Suprapubic skin (tissue), 4 donors: ENCODE data around the gene EIF3B. TPM values are rescaled to one million over a fixed set of nuclear protein-coding genes. Genes with fewer than 3 reads are reported as not detected.
"Not testable (repeated sequence)": the region's sequence is repeated elsewhere in the genome, so short reads cannot be mapped to it uniquely, and the experiment has no call there.

Experiments used
- DNase-seq, 2 donors: peaks; one replicate each; pipeline ENCODE4 v3.0.0-alpha.2; 2019; ENCODE audit warnings: low spot score in 2 of 2
- H3K27ac ChIP-seq: fragments of 200-600 bp; sonication (generic); one replicate; pipeline ENCODE4 v1.5.1; 2019
- H3K27me3 ChIP-seq: fragments of 200-600 bp; sonication (generic); one replicate; pipeline ENCODE4 v1.5.1; 2019
- H3K36me3 ChIP-seq: fragments of 200-600 bp; sonication (generic); one replicate; pipeline ENCODE4 v1.5.1; 2019
- H3K4me1 ChIP-seq: fragments of 200-600 bp; sonication (generic); one replicate; pipeline ENCODE4 v1.5.1; 2019
- H3K4me3 ChIP-seq: fragments of 200-600 bp; sonication (generic); one replicate; pipeline ENCODE4 v1.5.1; 2019; ENCODE audit warnings: mild to moderate bottlenecking
- H3K9me3 ChIP-seq: fragments of 200-600 bp; sonication (generic); one replicate; pipeline ENCODE4 v1.5.1; 2019
- CTCF ChIP-seq, 2 donors: fragments of 200-600 bp in 1 of 2; fragments of 450-650 bp in 1 of 2; sonication (generic) in 1 of 2; IDR thresholded peaks; one replicate each; pipeline ENCODE4 v1.5.1; 2016 to 2019; ENCODE audit warnings: antibody characterized with exemption in 2 of 2, mild to moderate bottlenecking in 1 of 2, moderate library complexity in 1 of 2
- EP300 ChIP-seq: sonication (generic); formaldehyde crosslinking; IDR thresholded peaks from one replicate; pipeline ENCODE4 v1.6.1; 2017; ENCODE audit warnings: antibody characterized with exemption
- POLR2A ChIP-seq, 2 donors: fragments of 450-650 bp; IDR thresholded peaks; one replicate each; pipeline ENCODE4 v1.6.1; 2017; ENCODE audit warnings: antibody characterized with exemption in 2 of 2, mild to moderate bottlenecking in 2 of 2, moderate library complexity in 2 of 2
- POLR2AphosphoS5 ChIP-seq, 3 donors: sonication (generic); formaldehyde crosslinking; IDR thresholded peaks; one replicate each; pipeline ENCODE4 v1.6.1; 2017; ENCODE audit warnings: antibody characterized with exemption in 3 of 3
- WGBS: methylation state at CpG from one replicate; pipeline ENCODE4 v1.1.5; 2018; 5-methylcytosine and 5-hydroxymethylcytosine counted together
- total RNA-seq, 4 donors: library from RNA; depleted of rRNA; stranded (reverse); fragments of >200 nt; gene quantifications; one replicate each; pipeline ENCODE4 v1.1.0, GENCODE V29; 2016

EIF3B gene
- total RNA-seq, 4 donors from 2014 or later = 136 to 158 (median 139) TPM

DNA sequence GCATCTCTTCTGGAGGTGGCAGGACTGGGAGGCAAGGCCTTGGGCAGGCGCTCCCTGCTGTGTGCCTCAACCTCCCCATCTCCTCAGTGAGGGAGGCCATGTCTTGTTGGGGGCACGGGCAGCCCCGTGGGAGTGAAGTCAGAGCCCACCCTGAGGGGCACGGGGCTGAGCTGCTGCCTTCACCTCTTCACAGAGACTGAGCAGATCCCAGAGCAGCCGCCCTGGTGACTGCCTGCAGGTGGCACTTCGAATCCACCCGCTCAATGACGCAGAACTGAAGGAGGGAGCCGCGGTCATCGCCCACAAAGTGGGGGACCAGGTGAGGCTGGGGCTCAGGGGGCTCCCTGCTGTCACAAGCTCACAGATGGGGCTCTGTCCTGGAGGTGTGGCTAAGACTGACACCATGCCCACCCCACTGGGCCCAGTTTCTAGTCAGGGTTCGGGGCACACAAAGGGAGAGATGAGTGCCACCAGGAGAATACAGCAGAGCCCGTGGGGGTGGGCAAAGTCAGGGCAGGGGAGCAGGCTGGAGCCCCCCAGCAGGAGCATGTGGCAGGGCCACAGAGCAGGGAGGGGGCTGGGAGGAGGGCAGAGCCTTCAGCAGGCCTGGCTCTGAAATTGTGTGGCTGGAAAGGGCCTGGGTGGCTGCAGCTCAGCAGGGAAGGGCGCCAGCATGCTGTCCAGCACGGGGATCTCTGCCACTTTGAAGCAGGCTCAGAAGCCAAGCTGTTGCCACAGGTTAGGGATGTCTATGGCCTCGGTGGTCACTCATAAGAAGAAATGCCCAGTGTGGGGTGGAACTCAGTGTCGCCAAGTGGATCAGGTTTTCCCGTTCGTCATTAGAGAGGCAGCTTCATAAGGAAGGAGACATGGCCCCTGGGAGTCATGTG, 30.0 kb downstream of the EIF3B start:
- Histone ChIP-seq H3K9me3 (no peaks in the 10 kb centered on the region), H3K4me1 (no peaks in the 10 kb centered on the region), H3K36me3 (peaks cover 31% of the 10 kb centered on the region), H3K27ac (no peak overlapping the region), H3K27me3 (no peaks in the 10 kb centered on the region), H3K4me3 (no peak overlapping the region)
- DNase-seq = no peak
- WGBS = 86% methylated on average over 8 of the region's 19 CpGs
- TF ChIP-seq CTCF (IDR thresholded peaks at IDR 0.05) (no peak), EP300 (no peak), POLR2AphosphoS5 (IDR thresholded peaks at IDR 0.05) (no peak), POLR2A (IDR thresholded peaks at IDR 0.05) (no peak)

- 89% methylated on average over 9 of the region's 9 CpGs for WGBS
- not testable (repeated sequence) for H3K4me3 ChIP-seq, DNase-seq, H3K4me1 ChIP-seq, H3K9me3 ChIP-seq, H3K27ac ChIP-seq, H3K27me3 ChIP-seq
- peaks cover 15% of the 10 kb centered on the region for H3K36me3 ChIP-seq
Observed at GRCh38 chr7:2386122-2386521, 31.5 kb downstream of the EIF3B start.

- WGBS = 90% methylated on average over 8 of the region's 17 CpGs
- H3K4me1 ChIP-seq = peaks cover 5% of the 10 kb centered on the region
- TF ChIP-seq POLR2AphosphoS5 (IDR thresholded peaks at IDR 0.05) = no peak
- no peak for TF ChIP-seq CTCF (IDR thresholded peaks at IDR 0.05)
- TF ChIP-seq POLR2A (IDR thresholded peaks at IDR 0.05) = no peak
- TF ChIP-seq EP300 = no peak
- no peaks in the 10 kb centered on the region for H3K9me3 ChIP-seq
- no peak overlapping the region for H3K27ac ChIP-seq
- no peaks in the 10 kb centered on the region for H3K27me3 ChIP-seq
- no peak overlapping the region for H3K4me3 ChIP-seq
- DNase-seq = peak in 1 of 2 donors; percentile 74
- H3K36me3 ChIP-seq = peaks cover 5% of the 10 kb centered on the region
Observed at GRCh38 chr7:2386964-2387669, 32.5 kb downstream of the EIF3B start.

- no peak for TF ChIP-seq POLR2AphosphoS5 (IDR thresholded peaks at IDR 0.05)
- H3K36me3 ChIP-seq = no peaks in the 10 kb centered on the region
- H3K27ac ChIP-seq = no peak overlapping the region
Observed at GRCh38 chr7:2387897-2388636, 33.4 kb downstream of the EIF3B start.

GRCh38 chr7:2388637-2388954, 34.0 kb downstream of the EIF3B start:
- WGBS = 94% methylated on average over 5 of the region's 5 CpGs

More at GRCh38 chr7:2387897-2388636, 33.4 kb downstream of the EIF3B start:
- WGBS = 92% methylated on average over 23 of the region's 31 CpGs
- Histone ChIP-seq H3K27me3 (no peaks in the 10 kb centered on the region), H3K4me1 (peaks cover 5% of the 10 kb centered on the region), H3K4me3 (no peak overlapping the region), H3K9me3 (no peaks in the 10 kb centered on the region)
- DNase-seq = peak in 1 of 2 donors; percentile 73

GRCh38 chr7:2390020-2390816, 35.6 kb downstream of the EIF3B start:
- H3K4me3 ChIP-seq, H3K36me3 ChIP-seq, H3K9me3 ChIP-seq, DNase-seq, H3K27me3 ChIP-seq, H3K4me1 ChIP-seq, H3K27ac ChIP-seq: not testable (repeated sequence)
- 49% methylated on average over 14 of the region's 16 CpGs for WGBS

More at GRCh38 chr7:2388637-2388954, 34.0 kb downstream of the EIF3B start:
- Histone ChIP-seq H3K4me1 (peaks cover 5% of the 10 kb centered on the region), H3K36me3 (no peaks in the 10 kb centered on the region), H3K27me3 (no peaks in the 10 kb centered on the region), H3K4me3 (no peak overlapping the region), H3K9me3 (no peaks in the 10 kb centered on the region), H3K27ac (no peak overlapping the region)
- TF ChIP-seq POLR2AphosphoS5 (IDR thresholded peaks at IDR 0.05) = no peak
- no peak for TF ChIP-seq CTCF (IDR thresholded peaks at IDR 0.05)
- TF ChIP-seq EP300 = no peak
- no peak for TF ChIP-seq POLR2A (IDR thresholded peaks at IDR 0.05)
- no peak for DNase-seq
